Peyer's patch (tissue), 4 donors: ENCODE measurements around the gene LDLRAD3.

Experiments used
- CTCF ChIP-seq, 6 experiments: fragments of 450-650 bp in 4 of 6; fragments of 200-600 bp in 2 of 6; sonication (generic) in 1 of 6; IDR thresholded peaks; one replicate each; pipeline ENCODE4 v1.5.1; 2017 to 2019; ENCODE audit warnings: antibody characterized with exemption in 6 of 6, mild to moderate bottlenecking in 3 of 6, moderate library complexity in 1 of 6
- POLR2A ChIP-seq, 2 donors: fragments of 450-650 bp; IDR thresholded peaks; one replicate each; pipeline ENCODE4 v1.5.1; 2017; ENCODE audit warnings: antibody characterized with exemption in 2 of 2, mild to moderate bottlenecking in 2 of 2, moderate library complexity in 2 of 2

- TF ChIP-seq CTCF (IDR thresholded peaks at IDR 0.05) (peak in 4 of 6 experiments; percentile 11 to 30 (median 22)), POLR2A (IDR thresholded peaks at IDR 0.05) (no peak)
These were observed 98.2 kb downstream of the LDLRAD3 start for GRCh38 chr11:36041988-36042611.
